ENCODE measurements around the gene GOLT1A. TPM values are rescaled to one million over a fixed set of nuclear protein-coding genes. Genes with fewer than 3 reads are reported as not detected.

The GOLT1A gene
- total RNA-seq, 1 donor from 2014 or later, result not detected

DNA sequence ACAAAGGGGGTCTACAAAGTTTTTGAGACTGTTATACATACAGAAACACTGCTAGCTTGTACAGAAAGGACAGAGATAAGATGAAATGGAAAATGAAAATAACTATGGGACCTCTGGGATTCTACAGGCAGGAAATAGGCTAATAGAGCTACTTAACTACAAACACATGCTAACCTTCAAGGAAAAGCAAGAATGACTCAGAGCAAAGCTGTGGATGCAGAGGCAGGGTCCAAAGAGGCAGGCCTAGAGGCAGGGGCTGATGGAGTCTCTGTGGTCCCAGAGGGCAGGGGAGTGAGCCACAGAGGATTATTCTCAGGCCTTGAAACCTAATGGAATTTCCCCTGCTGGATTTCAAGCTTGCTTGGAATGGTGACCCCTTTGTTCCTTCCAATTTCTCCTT, 18.7 kb upstream of the GOLT1A start:
- H3K9me3 Mint-ChIP-seq (ENCODE audit: low read depth), result peaks cover 10% of the 10 kb centered on the region
- DNase-seq (ENCODE audit: low spot score), result no peak
- TF ChIP-seq, protein P1, sequence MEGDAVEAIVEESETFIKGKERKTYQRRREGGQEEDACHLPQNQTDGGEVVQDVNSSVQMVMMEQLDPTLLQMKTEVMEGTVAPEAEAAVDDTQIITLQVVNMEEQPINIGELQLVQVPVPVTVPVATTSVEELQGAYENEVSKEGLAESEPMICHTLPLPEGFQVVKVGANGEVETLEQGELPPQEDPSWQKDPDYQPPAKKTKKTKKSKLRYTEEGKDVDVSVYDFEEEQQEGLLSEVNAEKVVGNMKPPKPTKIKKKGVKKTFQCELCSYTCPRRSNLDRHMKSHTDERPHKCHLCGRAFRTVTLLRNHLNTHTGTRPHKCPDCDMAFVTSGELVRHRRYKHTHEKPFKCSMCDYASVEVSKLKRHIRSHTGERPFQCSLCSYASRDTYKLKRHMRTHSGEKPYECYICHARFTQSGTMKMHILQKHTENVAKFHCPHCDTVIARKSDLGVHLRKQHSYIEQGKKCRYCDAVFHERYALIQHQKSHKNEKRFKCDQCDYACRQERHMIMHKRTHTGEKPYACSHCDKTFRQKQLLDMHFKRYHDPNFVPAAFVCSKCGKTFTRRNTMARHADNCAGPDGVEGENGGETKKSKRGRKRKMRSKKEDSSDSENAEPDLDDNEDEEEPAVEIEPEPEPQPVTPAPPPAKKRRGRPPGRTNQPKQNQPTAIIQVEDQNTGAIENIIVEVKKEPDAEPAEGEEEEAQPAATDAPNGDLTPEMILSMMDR (IDR thresholded peaks at IDR 0.05), result no peak
- peaks cover 2% of the 10 kb centered on the region for H3K27me3 Mint-ChIP-seq (ENCODE audit: low read depth)
- no peaks in the 10 kb centered on the region for H3K4me1 Mint-ChIP-seq (ENCODE audit: low read depth)
- H3K27ac Mint-ChIP-seq (ENCODE audit: unreplicated experiment), result no peak overlapping the region
- H3K4me3 Mint-ChIP-seq (ENCODE audit: unreplicated experiment), result no peak overlapping the region
- peaks cover 5% of the 10 kb centered on the region for H3K36me3 Mint-ChIP-seq (ENCODE audit: low read depth)

GRCh38 chr1:204230211-204230610, 16.4 kb upstream of the GOLT1A start:
- H3K27me3 Mint-ChIP-seq (ENCODE audit: low read depth), result peaks cover 2% of the 10 kb centered on the region
- DNase-seq (ENCODE audit: low spot score), result no peak
- peaks cover 3% of the 10 kb centered on the region for H3K9me3 Mint-ChIP-seq (ENCODE audit: low read depth)
- no peak overlapping the region for H3K4me3 Mint-ChIP-seq (ENCODE audit: unreplicated experiment)
- peaks cover 2% of the 10 kb centered on the region for H3K36me3 Mint-ChIP-seq (ENCODE audit: low read depth)
- peaks cover 4% of the 10 kb centered on the region for H3K4me1 Mint-ChIP-seq (ENCODE audit: low read depth)
- no peak overlapping the region for H3K27ac Mint-ChIP-seq (ENCODE audit: unreplicated experiment)
- TF ChIP-seq, protein P1 (IDR thresholded peaks at IDR 0.05), result no peak

DNA sequence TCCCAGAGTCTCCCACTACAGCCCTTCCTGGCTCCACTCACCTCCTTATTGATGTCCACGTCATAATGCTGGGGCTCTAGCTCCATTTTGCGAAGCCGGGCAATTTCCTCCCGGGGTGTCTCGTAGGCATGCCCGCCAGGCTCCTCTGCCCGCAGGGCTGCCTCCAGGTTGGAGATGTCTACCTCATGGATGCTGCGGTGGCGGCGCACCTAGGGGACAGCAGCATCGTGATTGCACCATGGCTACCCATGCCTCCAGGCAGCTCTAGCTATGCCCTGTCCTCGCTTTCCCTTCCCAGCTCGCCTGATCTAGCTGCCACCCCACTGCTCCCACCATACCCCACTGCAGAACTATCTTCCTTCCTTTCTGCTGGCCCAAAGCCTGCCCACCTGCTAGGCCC, 15.1 kb upstream of the GOLT1A start:
- Mint-ChIP-seq H3K36me3 (ENCODE audit: low read depth) (peaks cover 2% of the 10 kb centered on the region), H3K27me3 (ENCODE audit: low read depth) (peaks cover 2% of the 10 kb centered on the region), H3K4me1 (ENCODE audit: low read depth) (peaks cover 4% of the 10 kb centered on the region), H3K4me3 (ENCODE audit: unreplicated experiment) (no peak overlapping the region), H3K9me3 (ENCODE audit: low read depth) (peaks cover 3% of the 10 kb centered on the region), H3K27ac (ENCODE audit: unreplicated experiment) (no peak overlapping the region)
- TF ChIP-seq, protein P1 (IDR thresholded peaks at IDR 0.05), result no peak
- no peak for DNase-seq (ENCODE audit: low spot score)

DNA sequence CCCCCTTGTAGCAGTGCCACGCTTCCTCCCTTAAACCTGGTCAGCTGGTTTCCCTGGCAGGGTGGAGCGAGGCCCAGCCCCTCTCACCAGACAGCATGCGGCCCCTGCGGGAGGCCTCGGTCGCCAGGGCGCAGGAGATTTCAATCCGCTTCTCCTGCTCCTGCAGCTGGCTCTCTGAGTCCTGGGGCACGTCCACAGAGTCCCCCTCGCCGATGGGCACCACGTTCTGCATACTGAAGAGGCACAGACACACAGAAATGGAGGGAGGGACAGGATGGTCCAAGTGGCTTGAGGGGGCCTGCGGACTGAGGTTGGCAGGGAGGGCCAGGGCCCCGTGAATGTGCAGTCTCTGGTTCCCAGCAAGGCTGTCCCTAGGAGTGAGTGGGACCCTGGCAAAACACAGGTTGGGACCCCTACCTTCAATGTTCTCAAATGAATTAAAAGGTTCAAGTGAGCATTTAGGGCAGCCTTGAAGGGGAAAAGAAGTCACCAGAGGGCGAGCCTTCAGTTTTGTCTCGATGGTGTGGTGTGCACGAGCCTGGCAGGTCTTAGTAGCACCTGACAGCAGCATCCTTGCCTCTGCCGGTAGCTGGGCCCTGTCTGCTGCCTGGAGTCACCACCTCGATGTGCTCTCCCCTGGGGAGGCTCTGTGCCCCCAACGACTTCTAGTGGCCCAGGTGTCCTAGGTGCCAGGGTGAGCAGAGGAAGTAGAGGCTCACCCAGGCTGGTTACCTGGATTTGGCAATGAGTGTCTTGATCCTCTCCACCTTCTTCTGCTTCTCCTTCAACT, 14.4 kb upstream of the GOLT1A start:
- no peak overlapping the region for H3K4me3 Mint-ChIP-seq (ENCODE audit: unreplicated experiment)
- DNase-seq (ENCODE audit: low spot score), result no peak
- H3K27ac Mint-ChIP-seq (ENCODE audit: unreplicated experiment), result no peak overlapping the region
- peaks cover 2% of the 10 kb centered on the region for H3K27me3 Mint-ChIP-seq (ENCODE audit: low read depth)
- H3K4me1 Mint-ChIP-seq (ENCODE audit: low read depth), result peaks cover 4% of the 10 kb centered on the region
- TF ChIP-seq, protein P1 (IDR thresholded peaks at IDR 0.05), result no peak
- H3K9me3 Mint-ChIP-seq (ENCODE audit: low read depth), result peaks cover 3% of the 10 kb centered on the region
- peaks cover 2% of the 10 kb centered on the region for H3K36me3 Mint-ChIP-seq (ENCODE audit: low read depth)

DNA sequence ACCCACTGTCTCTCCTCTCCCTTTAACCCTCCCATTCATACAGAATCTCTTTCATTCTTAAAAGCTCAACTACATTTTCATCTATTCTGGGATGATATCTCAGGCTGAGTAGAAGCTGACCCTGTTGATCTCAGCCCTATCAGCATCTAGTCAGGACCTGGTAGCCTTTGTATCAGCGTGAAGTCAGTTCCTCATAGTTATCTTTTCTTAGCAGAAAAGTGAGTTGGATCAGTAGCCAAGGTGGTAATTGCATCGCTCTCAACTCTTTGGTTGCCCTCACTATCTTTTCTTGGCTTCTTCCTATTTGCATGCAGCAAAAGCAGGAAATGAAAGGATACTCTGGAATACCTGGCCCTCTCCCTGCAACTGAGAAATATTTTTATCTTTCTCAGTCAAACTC, 13.6 kb upstream of the GOLT1A start:
- no peak for DNase-seq (ENCODE audit: low spot score)
- H3K4me3 Mint-ChIP-seq (ENCODE audit: unreplicated experiment), result no peak overlapping the region
- no peak overlapping the region for H3K27ac Mint-ChIP-seq (ENCODE audit: unreplicated experiment)
- peaks cover 4% of the 10 kb centered on the region for H3K4me1 Mint-ChIP-seq (ENCODE audit: low read depth)
- peaks cover 2% of the 10 kb centered on the region for H3K27me3 Mint-ChIP-seq (ENCODE audit: low read depth)
- H3K9me3 Mint-ChIP-seq (ENCODE audit: low read depth), result peaks cover 3% of the 10 kb centered on the region
- TF ChIP-seq, protein P1 (IDR thresholded peaks at IDR 0.05), result no peak
- peaks cover 2% of the 10 kb centered on the region for H3K36me3 Mint-ChIP-seq (ENCODE audit: low read depth)

Measured in chondrocyte (in vitro differentiated cells).